Activated CD8-positive, alpha-beta memory T cell treated with anti-CD3 and anti-CD28 coated beads for 24 hours (primary cell): ENCODE results near the gene PCDH17.

ENCODE experiments used
- DNase-seq: peaks from one replicate; pipeline ENCODE4 v3.0.0-alpha.2; 2020

The PCDH17 gene

GRCh38 chr13:57631596-57632275 is at the start of gene PCDH17:
TSS of gene PCDH17 (plus strand) at chr13:57631744. CDS start at chr13:57632547, 803 bp downstream.
- DNase-seq: peak; percentile 55

GRCh38 chr13:57582032-57582431 is 49.5 kb upstream of the PCDH17 start:
- no peak for DNase-seq

- no peak for DNase-seq
These were observed 48.0 kb upstream of the PCDH17 start for GRCh38 chr13:57583529-57583928.

DNA sequence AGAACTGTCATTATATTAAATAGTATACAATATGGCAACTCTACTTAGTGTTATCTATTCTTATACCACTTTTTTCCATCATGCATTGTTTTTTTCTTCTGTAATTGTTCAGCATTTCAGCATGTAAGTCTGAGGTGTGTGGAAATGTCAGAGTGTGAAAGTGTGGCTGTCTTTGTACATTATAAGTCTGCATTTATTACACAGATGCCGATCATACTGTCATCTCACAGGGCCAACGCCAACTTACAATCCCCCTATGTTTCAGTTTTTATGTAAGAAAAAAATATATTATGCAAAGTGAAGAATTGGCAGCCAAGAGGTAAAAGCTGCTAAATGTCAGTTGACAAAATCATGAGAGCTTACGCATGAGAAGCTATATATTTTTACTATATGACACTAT is 42.9 kb upstream of the PCDH17 start:
- no peak for DNase-seq

- no peak for DNase-seq
These were observed 35.8 kb upstream of the PCDH17 start for GRCh38 chr13:57595775-57596174.

DNA sequence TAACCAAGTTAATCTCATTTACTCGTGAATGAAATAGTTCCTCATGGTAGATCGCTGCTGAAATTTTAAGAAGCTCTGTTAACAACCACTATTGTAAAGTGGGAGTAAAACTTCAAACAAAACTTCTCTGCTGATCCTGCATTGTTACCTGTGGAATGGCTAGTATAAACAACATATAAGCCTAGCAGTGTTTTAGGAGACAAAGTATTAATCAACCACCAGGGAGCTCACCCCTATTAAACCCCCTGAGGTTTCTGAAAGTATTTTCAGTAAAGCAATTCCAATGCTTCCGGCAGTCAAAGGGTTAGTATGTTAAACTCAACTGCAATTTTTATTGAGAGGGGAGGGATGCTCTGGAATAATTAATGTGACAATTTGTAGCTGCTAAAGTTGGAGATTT is 30.0 kb upstream of the PCDH17 start:
- DNase-seq: no peak

DNA sequence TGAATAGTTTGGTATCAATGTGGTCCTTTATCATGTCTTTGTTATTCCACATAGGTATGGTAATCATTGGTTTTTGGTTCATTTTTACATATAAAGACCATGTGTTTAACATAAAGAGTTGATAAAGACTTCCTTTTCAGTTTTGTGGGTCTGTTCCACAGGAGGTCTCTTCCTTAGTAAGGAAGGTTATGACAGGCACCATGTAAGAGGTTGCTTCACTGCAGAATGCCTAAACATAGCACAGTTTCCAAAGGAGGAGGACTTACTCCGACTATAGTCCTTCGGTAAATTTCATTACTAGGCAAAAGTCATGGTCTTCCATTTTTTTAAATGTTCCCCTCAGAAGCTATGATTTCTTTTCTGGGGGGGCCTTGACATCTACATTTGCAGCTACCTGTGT is 27.1 kb upstream of the PCDH17 start:
- DNase-seq: no peak

DNA sequence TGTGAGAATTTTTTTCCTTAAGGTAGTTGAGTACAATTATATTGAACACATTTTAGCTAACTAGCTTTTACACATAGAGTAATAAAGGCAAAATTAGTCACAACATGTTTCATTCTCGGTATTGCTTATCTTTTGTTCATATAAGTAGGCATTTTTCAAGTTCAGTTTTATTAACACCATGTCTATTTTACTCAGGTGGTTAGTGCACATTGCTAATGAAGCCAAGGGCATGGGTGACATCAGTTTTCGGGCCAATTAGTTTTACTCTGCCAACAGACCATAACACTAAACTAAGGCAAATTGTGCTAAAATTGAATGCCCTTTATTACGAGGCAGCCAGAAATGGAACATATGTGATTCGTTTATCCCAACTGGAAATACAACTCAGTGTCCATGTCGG is 19.6 kb upstream of the PCDH17 start:
- DNase-seq: no peak

DNA sequence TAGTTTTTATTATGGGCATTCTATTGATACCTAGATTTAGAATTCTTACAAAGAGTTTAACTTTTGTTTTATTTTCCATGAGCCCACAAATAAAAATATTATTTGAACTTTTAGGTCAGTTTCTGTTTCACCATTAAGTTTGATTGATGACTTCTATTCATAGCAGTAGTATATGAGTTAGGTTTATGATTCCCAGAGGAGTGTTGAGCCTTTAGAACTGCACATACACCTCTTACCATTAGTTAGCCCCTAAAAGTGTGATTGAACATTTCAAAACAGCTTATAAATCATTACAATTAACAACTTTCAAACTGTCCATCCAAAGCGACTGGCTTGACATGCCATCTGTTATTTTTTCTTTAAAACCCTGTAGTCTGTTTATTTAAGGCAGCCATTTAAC is 19.0 kb upstream of the PCDH17 start:
- no peak for DNase-seq

DNA sequence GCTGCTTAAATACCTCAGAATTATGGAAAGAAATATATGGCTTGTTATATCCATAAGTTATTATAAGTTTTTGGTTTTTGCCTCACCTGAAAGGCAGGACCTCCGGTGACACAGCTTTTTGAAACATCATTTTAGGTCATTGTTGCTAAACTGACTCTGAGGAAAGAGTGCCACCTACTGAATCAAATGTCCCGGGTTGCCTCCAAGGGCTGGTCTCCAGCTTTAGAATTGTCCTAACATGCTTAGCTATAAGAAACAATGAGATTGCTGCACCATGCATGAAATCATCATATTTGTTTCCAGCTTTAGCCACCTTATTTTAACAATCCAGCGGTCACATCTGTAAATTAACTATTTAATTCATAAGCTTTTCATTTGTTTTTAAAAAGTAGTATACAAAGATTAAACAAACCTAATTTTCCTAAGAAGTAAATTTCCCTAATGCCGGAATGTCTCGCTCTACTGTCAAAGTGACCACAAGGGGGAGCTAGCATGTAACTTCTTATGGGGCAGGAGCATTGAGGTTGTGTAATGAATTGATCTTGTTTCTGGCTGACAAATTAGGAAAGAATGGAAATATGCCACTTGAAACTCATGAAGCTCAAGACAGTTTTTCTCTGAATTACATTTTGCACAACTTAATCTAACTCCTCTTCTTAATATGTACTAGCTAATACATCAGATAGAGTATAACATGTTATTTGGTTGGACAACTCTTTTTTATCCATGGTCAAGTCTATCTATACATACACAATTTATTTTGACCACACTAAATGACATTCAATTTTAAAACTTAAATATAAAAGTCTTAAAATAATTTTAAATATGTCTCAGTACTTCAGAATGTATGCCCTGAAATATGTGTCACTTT is 6.7 kb upstream of the PCDH17 start:
- DNase-seq: no peak

DNA sequence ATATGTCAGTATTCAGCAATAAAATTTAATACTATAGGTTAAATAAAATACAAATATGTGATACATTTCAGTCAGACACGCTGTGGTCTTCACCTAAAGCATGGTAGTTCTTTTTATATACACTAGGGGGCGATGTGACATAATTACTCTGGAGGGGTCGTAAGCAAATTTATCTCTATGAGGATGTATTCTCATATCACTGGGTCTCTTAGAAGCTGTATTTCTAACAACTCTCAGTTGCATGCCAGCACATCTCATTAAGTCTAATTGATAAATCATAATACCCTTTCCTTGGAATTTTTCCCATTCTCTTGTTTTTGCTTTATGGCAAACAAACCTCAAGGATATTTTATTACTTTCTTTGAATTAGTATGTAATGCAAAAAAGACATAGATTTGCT is 3.9 kb upstream of the PCDH17 start:
- no peak for DNase-seq

DNA sequence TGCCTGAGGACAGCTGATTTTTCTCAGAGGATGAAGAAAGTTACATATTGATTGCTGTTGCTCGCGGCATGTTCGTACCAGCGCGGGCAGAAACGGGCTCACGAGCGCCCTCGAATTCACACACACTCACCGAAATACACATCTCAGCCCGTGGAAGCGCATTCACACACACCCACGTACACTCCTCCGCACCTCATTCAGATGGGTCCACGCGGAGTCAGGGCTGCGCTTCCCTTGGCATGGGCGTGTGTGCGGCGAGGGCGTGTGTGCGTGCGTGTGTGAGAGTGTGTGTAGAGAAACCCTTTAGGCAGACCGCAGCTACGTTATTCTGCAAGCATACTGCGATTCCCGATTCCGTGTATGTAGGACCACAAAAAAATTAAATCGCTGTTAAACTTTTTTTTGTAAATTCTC is 2.1 kb upstream of the PCDH17 start:
- no peak for DNase-seq

DNA sequence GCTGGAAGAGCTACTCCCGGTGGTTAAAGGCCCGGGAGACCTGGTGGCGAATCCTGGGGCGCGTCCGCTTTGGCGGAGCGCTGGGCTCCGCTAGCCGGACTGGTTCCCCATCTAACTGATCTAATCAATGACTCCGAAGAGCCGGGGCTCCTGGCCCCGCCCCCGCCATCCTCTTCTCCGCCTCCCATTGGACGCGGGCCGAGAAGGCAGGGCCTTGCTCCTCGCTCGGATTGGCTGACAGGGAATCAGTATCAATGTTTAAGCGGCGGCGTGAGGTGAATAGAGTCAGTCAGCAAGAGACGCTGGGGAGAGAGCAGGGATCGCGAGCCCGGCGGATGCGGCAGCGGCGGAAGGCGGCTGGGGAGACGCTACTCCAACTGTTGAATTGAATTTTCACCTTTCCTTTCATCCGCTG is 1.7 kb upstream of the PCDH17 start:
- DNase-seq: peak; percentile 65

DNA sequence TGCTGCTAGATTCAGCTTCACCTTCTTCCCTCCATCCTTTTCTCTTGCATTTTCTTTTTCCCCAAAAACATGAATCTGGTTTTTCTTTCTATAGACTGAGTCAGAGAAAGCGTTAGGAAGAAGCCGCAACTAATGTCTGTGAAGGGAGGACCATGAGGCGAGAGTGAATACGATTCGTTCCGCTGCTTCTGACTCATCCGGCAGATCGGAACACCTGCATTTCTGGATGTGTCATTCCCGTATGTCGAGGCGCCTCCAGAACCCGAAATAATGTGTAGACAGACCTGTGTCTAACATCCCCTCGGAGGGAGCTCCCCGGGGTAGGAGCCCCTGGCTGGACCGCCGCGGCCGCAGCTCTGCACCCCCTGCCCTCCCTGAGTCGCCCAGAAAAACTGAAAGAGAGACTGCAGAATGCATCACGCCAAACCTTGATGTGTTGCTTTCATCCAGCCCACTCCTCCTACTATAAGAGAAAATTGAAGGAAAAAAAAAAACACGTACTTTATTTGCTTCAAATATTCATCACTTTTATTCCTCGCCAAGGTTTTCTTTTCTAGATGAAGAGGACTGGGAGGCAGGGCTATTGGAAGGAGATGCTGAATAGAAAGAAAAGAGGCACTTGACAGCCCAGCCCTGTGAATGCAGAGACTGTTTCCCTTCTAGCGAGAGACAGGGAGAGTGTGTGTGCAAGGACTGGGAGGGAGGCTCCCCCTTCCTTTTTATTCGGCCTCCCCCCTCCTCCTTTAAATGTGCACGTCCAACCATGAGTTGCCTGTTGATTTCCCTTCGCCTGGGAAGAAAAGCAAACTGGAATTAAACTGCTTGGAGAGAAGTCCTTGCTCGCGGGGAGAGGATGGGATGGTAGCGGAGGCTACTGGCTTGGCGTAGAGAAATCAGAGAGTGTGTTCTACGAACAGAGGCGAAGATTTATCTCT is 616 bp upstream of the PCDH17 start:
- DNase-seq: no peak

GRCh38 chr13:57632276-57633140 is 964 bp downstream of the PCDH17 start:
- peak; percentile 55 for DNase-seq

DNA sequence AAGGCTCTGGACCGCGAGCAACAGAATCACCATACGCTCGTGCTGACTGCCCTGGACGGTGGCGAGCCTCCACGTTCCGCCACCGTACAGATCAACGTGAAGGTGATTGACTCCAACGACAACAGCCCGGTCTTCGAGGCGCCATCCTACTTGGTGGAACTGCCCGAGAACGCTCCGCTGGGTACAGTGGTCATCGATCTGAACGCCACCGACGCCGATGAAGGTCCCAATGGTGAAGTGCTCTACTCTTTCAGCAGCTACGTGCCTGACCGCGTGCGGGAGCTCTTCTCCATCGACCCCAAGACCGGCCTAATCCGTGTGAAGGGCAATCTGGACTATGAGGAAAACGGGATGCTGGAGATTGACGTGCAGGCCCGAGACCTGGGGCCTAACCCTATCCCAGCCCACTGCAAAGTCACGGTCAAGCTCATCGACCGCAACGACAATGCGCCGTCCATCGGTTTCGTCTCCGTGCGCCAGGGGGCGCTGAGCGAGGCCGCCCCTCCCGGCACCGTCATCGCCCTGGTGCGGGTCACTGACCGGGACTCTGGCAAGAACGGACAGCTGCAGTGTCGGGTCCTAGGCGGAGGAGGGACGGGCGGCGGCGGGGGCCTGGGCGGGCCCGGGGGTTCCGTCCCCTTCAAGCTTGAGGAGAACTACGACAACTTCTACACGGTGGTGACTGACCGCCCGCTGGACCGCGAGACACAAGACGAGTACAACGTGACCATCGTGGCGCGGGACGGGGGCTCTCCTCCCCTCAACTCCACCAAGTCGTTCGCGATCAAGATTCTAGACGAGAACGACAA is 1.8 kb downstream of the PCDH17 start:
- peak; percentile 54 for DNase-seq

DNA sequence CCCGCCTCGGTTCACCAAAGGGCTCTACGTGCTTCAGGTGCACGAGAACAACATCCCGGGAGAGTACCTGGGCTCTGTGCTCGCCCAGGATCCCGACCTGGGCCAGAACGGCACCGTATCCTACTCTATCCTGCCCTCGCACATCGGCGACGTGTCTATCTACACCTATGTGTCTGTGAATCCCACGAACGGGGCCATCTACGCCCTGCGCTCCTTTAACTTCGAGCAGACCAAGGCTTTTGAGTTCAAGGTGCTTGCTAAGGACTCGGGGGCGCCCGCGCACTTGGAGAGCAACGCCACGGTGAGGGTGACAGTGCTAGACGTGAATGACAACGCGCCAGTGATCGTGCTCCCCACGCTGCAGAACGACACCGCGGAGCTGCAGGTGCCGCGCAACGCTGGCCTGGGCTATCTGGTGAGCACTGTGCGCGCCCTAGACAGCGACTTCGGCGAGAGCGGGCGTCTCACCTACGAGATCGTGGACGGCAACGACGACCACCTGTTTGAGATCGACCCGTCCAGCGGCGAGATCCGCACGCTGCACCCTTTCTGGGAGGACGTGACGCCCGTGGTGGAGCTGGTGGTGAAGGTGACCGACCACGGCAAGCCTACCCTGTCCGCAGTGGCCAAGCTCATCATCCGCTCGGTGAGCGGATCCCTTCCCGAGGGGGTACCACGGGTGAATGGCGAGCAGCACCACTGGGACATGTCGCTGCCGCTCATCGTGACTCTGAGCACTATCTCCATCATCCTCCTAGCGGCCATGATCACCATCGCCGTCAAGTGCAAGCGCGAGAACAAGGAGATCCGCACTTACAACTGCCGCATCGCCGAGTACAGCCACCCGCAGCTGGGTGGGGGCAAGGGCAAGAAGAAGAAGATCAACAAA is 2.6 kb downstream of the PCDH17 start:
- no peak for DNase-seq

GRCh38 chr13:57634839-57635165 is 3.3 kb downstream of the PCDH17 start:
- DNase-seq: no peak

DNA sequence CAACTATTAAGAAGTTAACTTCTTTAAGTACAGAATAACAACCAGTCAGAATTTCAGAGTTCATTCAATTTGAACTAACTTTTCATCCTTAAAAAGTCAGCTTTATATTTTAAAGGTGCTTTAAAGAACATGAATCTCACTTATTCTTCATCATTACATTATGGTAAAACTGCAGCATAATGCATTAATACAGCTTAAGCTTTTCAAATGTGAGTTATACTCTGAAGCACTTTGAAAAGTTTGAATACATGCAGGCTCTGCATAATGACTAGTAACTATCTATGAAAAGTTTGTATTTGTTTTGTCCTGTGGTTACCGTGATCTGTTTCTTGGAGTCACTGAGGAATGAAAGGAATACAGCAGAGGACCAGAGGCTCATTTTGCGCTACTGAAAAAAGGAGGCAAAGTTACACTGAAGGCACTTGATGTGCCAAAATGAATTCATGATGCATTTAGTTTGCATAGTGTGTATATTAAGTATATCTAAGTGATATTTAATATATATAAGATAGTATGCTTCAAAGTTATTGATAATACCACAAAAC is 4.1 kb downstream of the PCDH17 start:
- DNase-seq: no peak

GRCh38 chr13:57636816-57637215 is 5.3 kb downstream of the PCDH17 start:
- DNase-seq: no peak
